ENCODE data around the gene TP53BP1. TPM values are rescaled to one million over a fixed set of nuclear protein-coding genes. Genes with fewer than 3 reads are reported as not detected.
A peak's percentile ranks its signal among the peaks of the same experiment; 100 is the strongest.

TP53BP1 gene
- total RNA-seq, 4 donors from 2014 or later: 23.2 to 52.8 (median 39.2) TPM

DNA sequence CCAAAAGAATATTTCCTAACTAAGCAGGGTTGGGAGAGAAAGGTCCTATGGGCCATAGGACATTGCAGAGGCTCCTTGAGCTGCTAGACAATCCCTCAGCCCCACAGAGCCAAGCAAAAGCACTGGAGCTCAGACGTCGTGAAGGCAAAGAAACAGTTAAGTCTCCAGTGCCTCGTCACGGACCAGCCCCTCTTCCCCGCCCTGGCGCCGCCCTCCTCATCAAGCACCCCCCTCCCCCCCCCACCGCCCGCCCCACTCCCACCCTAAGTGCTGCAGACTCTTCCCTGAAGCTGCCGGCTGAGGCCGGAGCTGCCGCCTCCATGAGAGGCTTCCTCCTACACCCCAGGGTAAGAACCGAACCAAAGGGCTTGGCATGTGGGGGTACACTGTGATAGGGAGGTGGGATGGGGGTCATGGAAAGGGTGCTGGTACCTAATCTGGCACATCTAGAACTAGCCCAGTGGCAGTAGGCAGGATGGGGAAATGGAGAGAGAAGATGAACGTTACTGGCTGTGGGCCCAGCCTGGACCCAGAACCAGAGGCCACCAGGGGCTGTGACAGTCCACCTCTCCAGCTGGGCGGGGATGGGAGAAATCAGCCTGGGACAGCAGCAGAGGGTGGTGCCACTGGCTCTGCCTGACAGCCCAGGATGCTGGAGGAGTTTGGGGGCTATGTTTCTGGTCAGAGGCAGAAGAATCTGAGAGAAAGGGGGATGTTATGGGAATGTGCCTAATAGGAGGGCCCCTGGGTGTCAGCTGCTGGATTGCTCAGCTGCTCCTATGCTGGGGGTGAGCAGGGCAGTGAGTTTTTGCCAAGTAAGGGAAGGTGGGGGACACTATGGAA lies 24.6 kb upstream of the TP53BP1 start, which contains the start of gene MAP1A:
Gene MAP1A (plus strand): TSS at position 255 of the 843 bp plus-strand sequence. CDS start 3,866 bp downstream, outside the sequence.
- peak; percentile 24 for ATAC-seq (ENCODE audit: low FRiP score)
- DNase-seq (ENCODE audit: low spot score): no peak
- TF ChIP-seq, protein P1, sequence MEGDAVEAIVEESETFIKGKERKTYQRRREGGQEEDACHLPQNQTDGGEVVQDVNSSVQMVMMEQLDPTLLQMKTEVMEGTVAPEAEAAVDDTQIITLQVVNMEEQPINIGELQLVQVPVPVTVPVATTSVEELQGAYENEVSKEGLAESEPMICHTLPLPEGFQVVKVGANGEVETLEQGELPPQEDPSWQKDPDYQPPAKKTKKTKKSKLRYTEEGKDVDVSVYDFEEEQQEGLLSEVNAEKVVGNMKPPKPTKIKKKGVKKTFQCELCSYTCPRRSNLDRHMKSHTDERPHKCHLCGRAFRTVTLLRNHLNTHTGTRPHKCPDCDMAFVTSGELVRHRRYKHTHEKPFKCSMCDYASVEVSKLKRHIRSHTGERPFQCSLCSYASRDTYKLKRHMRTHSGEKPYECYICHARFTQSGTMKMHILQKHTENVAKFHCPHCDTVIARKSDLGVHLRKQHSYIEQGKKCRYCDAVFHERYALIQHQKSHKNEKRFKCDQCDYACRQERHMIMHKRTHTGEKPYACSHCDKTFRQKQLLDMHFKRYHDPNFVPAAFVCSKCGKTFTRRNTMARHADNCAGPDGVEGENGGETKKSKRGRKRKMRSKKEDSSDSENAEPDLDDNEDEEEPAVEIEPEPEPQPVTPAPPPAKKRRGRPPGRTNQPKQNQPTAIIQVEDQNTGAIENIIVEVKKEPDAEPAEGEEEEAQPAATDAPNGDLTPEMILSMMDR (IDR thresholded peaks at IDR 0.05): no peak

DNA sequence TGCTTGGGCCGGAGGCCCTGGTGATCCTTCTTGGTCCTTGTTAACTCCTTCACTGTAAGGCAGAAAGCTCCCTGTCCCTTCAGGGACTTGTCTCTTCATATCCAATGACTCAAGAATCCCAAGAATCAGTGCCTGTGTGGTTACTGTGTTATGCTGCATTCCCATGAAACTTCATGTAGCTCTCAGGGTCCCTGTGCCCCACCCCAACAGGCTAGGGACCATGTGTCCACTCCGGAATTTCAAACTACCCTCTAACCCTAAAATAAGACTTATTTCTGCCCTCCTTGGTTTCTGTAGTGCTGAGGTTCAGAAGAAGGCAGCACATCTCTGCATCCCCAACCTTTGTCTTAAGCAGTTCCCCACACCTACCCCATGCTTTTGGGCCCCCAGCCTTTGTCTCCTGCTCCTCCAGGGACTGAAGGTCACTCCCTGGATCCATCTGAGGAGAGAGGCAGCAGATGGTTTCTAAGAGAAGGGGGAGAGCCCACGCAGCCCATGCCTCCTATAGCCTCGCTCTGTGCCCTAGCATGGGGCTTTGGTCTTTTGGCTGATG lies 23.9 kb upstream of the TP53BP1 start:
- TF ChIP-seq, protein P1 (IDR thresholded peaks at IDR 0.05): no peak
- DNase-seq (ENCODE audit: low spot score) (no peak), ATAC-seq (ENCODE audit: low FRiP score) (no peak)

DNA sequence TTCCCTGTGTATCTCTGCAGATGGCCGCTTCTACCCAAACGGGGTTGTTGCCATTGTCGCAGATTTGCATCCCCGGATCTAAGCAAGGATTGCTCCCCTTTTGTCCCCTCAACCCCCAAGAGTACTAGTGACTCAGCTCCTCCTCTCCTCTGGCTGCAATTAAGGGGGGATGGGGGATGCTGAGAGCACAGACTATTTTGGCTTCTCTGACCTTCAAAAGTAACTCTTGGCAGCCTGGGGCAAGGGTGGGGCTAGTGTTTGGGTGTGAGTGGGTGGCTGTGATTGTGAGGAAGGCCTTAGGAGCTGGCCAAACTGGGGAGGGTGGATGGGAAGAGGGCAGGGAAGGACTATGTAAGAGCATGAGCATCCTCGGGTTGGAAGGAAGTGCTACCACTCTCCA lies 23.2 kb upstream of the TP53BP1 start:
- TF ChIP-seq, protein P1 (IDR thresholded peaks at IDR 0.05): no peak
- ATAC-seq (ENCODE audit: low FRiP score) (no peak), DNase-seq (ENCODE audit: low spot score) (no peak)

DNA sequence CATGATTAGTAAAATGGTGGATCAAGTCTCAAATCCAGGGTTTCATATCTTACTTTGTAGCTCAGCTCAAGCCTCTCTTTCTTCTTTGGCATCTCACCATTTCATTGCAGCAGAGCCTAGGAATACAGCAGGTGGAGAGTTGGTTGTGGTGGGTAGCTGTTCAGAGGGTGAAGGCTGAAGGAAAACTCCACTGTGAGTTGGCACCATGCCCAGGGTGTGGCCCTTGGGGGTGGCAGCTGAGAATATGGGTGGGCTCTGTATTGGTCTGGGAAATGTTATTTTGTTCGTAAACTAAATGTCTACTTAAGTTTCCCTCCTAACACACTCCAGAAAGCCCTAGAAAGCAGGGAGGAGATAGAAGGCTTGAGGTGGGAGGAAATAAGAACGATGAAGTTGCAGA lies 22.8 kb upstream of the TP53BP1 start:
- ATAC-seq (ENCODE audit: low FRiP score): no peak
- TF ChIP-seq, protein P1 (IDR thresholded peaks at IDR 0.05): no peak
- no peak for DNase-seq (ENCODE audit: low spot score)

DNA sequence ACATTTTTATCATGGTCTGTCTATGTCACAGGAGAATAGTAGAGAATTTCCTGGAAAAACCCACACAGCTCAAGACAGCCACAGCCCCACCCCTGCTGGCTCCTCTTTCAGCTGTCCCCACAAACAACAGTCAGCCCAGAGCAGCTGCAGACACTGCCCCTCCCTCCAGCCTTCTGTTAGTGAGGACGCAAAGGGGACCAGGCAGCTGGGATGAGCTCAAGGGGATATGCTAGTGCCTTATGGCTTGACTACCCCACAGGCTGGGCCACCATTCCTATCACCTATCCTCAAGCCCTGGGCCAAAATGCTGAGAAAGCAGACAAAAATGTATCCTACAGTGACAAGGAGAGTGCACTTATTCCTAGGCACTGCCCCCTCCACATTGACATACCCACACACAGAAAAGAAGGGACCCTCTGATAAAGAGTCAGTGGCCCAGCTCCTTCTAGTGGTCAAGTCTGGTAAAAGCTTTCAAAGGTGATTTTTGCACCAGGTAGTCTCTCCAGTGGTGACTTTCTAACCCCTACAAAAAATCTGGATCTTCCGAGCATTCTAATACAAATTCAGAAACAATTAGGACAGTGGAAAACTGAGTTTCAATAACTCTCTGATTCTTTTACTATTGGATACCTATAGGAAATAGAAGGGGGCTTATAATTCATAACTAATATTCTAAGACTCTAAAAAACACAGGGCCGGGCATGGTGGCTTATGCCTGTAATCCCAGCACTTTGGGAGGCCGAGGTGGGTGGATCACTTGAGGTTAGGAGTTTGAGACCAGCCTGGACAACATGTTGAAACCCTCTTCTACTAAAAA lies 21.5 kb upstream of the TP53BP1 start:
- TF ChIP-seq, protein P1 (IDR thresholded peaks at IDR 0.05): no peak
- no peak for DNase-seq (ENCODE audit: low spot score)
- ATAC-seq (ENCODE audit: low FRiP score): no peak

DNA sequence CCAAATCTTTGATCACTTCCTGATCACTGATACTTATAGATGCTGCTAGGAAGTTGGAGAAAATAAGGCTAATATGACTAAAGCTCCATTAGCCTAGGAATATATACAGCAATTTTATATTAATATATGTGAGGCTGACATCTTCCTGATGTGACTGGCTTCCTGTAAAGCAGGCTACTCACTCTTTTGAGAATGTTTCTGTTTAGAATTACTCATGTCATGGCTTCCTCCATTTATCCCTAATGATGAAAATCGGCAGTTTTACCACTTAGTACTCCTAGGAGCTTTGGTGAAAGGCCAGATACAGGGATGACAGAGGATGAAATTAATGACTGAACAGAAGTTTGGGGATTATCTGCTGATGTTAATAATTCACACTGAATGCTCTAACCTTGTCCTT lies 20.6 kb upstream of the TP53BP1 start:
- DNase-seq (ENCODE audit: low spot score) (no peak), ATAC-seq (ENCODE audit: low FRiP score) (no peak)
- TF ChIP-seq, protein P1 (IDR thresholded peaks at IDR 0.05): no peak

Data from omental fat pad (tissue), 4 donors.